ENCODE results near the gene WIPF2.

DNA sequence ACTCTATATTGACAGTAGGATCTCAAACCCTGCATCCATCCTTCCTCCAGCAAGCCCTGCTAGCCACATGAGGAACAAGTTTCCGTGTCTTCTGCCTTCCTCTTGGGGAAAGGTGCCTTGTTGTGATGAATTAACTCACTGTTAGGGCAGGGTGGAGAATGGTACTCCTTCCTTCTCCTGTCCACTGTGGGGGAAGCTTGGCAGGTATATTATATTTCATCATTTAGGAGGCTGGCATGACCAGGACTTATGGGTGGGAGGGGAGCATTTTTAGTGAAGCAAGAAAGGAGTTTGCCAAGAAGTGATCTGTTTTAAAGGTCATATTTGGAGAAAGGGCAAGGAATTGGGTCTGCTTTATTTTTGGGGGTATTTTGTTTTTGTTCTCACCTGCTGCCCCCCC lies 59.3 kb downstream of the WIPF2 start:
- TF ChIP-seq, protein P1, sequence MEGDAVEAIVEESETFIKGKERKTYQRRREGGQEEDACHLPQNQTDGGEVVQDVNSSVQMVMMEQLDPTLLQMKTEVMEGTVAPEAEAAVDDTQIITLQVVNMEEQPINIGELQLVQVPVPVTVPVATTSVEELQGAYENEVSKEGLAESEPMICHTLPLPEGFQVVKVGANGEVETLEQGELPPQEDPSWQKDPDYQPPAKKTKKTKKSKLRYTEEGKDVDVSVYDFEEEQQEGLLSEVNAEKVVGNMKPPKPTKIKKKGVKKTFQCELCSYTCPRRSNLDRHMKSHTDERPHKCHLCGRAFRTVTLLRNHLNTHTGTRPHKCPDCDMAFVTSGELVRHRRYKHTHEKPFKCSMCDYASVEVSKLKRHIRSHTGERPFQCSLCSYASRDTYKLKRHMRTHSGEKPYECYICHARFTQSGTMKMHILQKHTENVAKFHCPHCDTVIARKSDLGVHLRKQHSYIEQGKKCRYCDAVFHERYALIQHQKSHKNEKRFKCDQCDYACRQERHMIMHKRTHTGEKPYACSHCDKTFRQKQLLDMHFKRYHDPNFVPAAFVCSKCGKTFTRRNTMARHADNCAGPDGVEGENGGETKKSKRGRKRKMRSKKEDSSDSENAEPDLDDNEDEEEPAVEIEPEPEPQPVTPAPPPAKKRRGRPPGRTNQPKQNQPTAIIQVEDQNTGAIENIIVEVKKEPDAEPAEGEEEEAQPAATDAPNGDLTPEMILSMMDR (IDR thresholded peaks at IDR 0.05; ENCODE audit: insufficient read depth, low read length, poor library complexity, severe bottlenecking), result no peak
- TF ChIP-seq EZH2phosphoT487 (conservative IDR thresholded peaks at IDR 0.05; ENCODE audit: low read length), result no peak
